Astrocyte of the hippocampus (primary cell): ENCODE data around the gene ZNF14.
"Not testable (repeated sequence)": the region's sequence is repeated elsewhere in the genome, so short reads cannot be mapped to it uniquely, and the experiment has no call there.

Experiments used
- DNase-seq: peaks from one replicate; pipeline ENCODE4 v3.0.0; 2011; ENCODE audit warnings: low read depth, low spot score

The ZNF14 gene

GRCh38 chr19:19746286-19747213, 13.6 kb upstream of the ZNF14 start:
- DNase-seq = no peak

- DNase-seq = no peak
These were observed 12.8 kb upstream of the ZNF14 start for GRCh38 chr19:19745496-19746285.

- no peak for DNase-seq
These were observed 11.7 kb upstream of the ZNF14 start for GRCh38 chr19:19744641-19745040.

GRCh38 chr19:19743921-19744320, 11.0 kb upstream of the ZNF14 start:
- DNase-seq = not testable (repeated sequence)

- no peak for DNase-seq
These were observed 10.3 kb upstream of the ZNF14 start for GRCh38 chr19:19743176-19743575.

GRCh38 chr19:19742773-19743172, 9.9 kb upstream of the ZNF14 start:
- DNase-seq = no peak

GRCh38 chr19:19741184-19741583, 8.3 kb upstream of the ZNF14 start:
- no peak for DNase-seq

GRCh38 chr19:19740755-19741154, 7.8 kb upstream of the ZNF14 start:
- no peak for DNase-seq

- no peak for DNase-seq
These were observed 5.7 kb upstream of the ZNF14 start for GRCh38 chr19:19738564-19738963.

- no peak for DNase-seq
These were observed 4.8 kb upstream of the ZNF14 start for GRCh38 chr19:19737559-19738332.

GRCh38 chr19:19721896-19722295, 11.0 kb downstream of the ZNF14 start:
- DNase-seq = no peak

GRCh38 chr19:19719798-19720197, 13.1 kb downstream of the ZNF14 start:
- no peak for DNase-seq

GRCh38 chr19:19711934-19712828, 20.7 kb downstream of the ZNF14 start:
- DNase-seq = no peak

- DNase-seq = no peak
These were observed 21.5 kb downstream of the ZNF14 start for GRCh38 chr19:19711306-19711933.

GRCh38 chr19:19710506-19710905, 22.4 kb downstream of the ZNF14 start:
- no peak for DNase-seq

- no peak for DNase-seq
These were observed 28.1 kb downstream of the ZNF14 start for GRCh38 chr19:19704836-19705235.

- not testable (repeated sequence) for DNase-seq
These were observed 32.4 kb downstream of the ZNF14 start for GRCh38 chr19:19700493-19700892.

GRCh38 chr19:19697589-19697988, 35.3 kb downstream of the ZNF14 start:
- DNase-seq = no peak

- no peak for DNase-seq
These were observed 36.5 kb downstream of the ZNF14 start for GRCh38 chr19:19696386-19696785.

GRCh38 chr19:19691683-19692082, 41.2 kb downstream of the ZNF14 start:
- no peak for DNase-seq
